ENCODE measurements around the gene BACH2.

- TF ChIP-seq SMC3 (conservative IDR thresholded peaks at IDR 0.05; ENCODE audit: poor library complexity) (no peak), EZH2 (IDR thresholded peaks at IDR 0.05; ENCODE audit: borderline replicate concordance, insufficient read depth, low read length, poor library complexity, severe bottlenecking) (no peak)
These were observed 201.5 kb downstream of the BACH2 start for GRCh38 chr6:90095145-90095544.
